ENCODE data around the gene SGSM2. TPM values are rescaled to one million over a fixed set of nuclear protein-coding genes. Genes with fewer than 3 reads are reported as not detected.

Gene SGSM2
- total and polyA plus RNA-seq, 8 donors = 17.6 to 153 (median 28.1) TPM

GRCh38 chr17:2357237-2357636, 19.9 kb downstream of the SGSM2 start:
- no peak for FAIRE-seq
- WGBS, 2 donors = 93 to 98% methylated on average over 4 of the region's 4 CpGs
- Histone ChIP-seq H3K9me3 (no peaks in the 10 kb centered on the region), H3K27ac (no peak overlapping the region), H3K27me3 (no peaks in the 10 kb centered on the region), H3K4me3 (no peak overlapping the region), H3K36me3 (no peaks in the 10 kb centered on the region), H3K4me1 (no peaks in the 10 kb centered on the region)
- TF ChIP-seq, protein P1, sequence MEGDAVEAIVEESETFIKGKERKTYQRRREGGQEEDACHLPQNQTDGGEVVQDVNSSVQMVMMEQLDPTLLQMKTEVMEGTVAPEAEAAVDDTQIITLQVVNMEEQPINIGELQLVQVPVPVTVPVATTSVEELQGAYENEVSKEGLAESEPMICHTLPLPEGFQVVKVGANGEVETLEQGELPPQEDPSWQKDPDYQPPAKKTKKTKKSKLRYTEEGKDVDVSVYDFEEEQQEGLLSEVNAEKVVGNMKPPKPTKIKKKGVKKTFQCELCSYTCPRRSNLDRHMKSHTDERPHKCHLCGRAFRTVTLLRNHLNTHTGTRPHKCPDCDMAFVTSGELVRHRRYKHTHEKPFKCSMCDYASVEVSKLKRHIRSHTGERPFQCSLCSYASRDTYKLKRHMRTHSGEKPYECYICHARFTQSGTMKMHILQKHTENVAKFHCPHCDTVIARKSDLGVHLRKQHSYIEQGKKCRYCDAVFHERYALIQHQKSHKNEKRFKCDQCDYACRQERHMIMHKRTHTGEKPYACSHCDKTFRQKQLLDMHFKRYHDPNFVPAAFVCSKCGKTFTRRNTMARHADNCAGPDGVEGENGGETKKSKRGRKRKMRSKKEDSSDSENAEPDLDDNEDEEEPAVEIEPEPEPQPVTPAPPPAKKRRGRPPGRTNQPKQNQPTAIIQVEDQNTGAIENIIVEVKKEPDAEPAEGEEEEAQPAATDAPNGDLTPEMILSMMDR (IDR thresholded peaks at IDR 0.05) = no peak
- no peak for ATAC-seq
- DNase-seq = peak in 1 of 6 donors; percentile 2
- intact Hi-C loops (cut with DNase I) = no loop called here

GRCh38 chr17:2357931-2358434, 20.7 kb downstream of the SGSM2 start:
- no peak for FAIRE-seq
- 89 to 96% methylated on average over 10 of the region's 10 CpGs for WGBS, 2 donors

GRCh38 chr17:2361010-2361760, 23.9 kb downstream of the SGSM2 start:
- TF ChIP-seq, protein P1 (IDR thresholded peaks at IDR 0.05) = no peak
- no peaks in the 10 kb centered on the region for H3K9me3 ChIP-seq
- 66 to 75% methylated on average over 17 to 21 of the region's 21 CpGs for WGBS, 2 donors
- H3K36me3 ChIP-seq = peaks cover 0 to 8% (median 0%) of the 10 kb centered on the region in 3 donors
- no peaks in the 10 kb centered on the region for H3K27me3 ChIP-seq
- FAIRE-seq (no peak), DNase-seq (no peak), ATAC-seq (peak; percentile 3 to 40 (median 14))
- no peaks in the 10 kb centered on the region for H3K4me1 ChIP-seq
- H3K4me3 ChIP-seq = no peak overlapping the region
- no peak overlapping the region for H3K27ac ChIP-seq
- intact Hi-C loops (cut with DNase I) = no loop called here

More at GRCh38 chr17:2357931-2358434, 20.7 kb downstream of the SGSM2 start:
- intact Hi-C loops (cut with DNase I) = no loop called here
- TF ChIP-seq, protein P1 (IDR thresholded peaks at IDR 0.05) = no peak
- Histone ChIP-seq H3K4me3 (no peak overlapping the region), H3K9me3 (no peaks in the 10 kb centered on the region), H3K27ac (no peak overlapping the region), H3K36me3 (peaks cover 0 to 4% (median 0%) of the 10 kb centered on the region in 3 donors), H3K4me1 (no peaks in the 10 kb centered on the region), H3K27me3 (no peaks in the 10 kb centered on the region)
- DNase-seq (peak in 1 of 6 donors; percentile 11), ATAC-seq (no peak)

DNA sequence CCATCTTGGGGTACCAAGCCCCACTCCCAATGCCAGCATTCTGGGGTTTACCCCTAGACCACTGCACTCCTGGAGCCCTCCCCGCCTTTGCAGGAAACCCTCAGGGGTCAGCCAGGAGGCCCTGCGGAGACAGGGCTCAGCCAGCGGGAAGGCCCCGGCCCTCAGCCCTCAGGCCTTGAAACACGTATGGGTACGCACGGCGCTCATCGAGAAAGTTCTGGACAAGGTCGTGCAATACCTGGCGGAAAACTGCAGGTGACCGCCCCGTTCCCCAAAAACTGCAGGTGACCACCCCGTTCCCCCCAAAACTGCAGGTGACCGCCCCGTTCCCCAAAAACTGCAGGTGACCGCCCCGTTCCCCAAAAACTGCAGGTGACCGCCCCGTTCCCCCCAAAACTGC, 24.7 kb downstream of the SGSM2 start:
- 96 to 97% methylated on average over 20 of the region's 20 CpGs for WGBS, 2 donors
- Histone ChIP-seq H3K36me3 (peaks cover 0 to 8% (median 0%) of the 10 kb centered on the region in 3 donors), H3K4me1 (no peaks in the 10 kb centered on the region), H3K9me3 (no peaks in the 10 kb centered on the region), H3K27me3 (no peaks in the 10 kb centered on the region), H3K4me3 (no peak overlapping the region), H3K27ac (no peak overlapping the region)
- intact Hi-C loops (cut with DNase I) = no loop called here
- TF ChIP-seq, protein P1 (IDR thresholded peaks at IDR 0.05) = no peak
- DNase-seq = peak in 1 of 6 donors; percentile 58
- FAIRE-seq = no peak
- no peak for ATAC-seq

DNA sequence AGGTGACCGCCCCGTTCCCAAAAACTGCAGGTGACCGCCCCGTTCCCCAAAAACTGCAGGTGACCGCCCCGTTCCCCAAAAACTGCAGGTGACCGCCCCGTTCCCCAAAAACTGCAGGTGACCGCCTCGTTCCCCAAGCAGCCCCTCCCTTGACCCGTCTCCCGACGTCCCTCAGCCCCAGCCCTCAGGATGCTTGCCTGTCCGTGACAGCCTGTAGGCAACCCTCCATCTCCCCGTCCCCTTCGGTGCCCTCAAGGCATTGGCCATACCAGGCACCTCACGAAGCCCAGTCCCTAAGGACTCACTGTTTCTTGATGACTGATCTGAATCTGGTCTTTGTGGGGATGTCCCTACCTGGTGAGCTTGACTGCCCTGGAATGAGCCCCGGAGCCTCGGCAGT, 25.1 kb downstream of the SGSM2 start:
- no peaks in the 10 kb centered on the region for H3K4me1 ChIP-seq
- H3K27me3 ChIP-seq = no peaks in the 10 kb centered on the region
- no peak overlapping the region for H3K27ac ChIP-seq
- no peak overlapping the region for H3K4me3 ChIP-seq
- WGBS, 2 donors = 96 to 98% methylated on average over 19 of the region's 19 CpGs
- ATAC-seq (no peak), FAIRE-seq (no peak), DNase-seq (peak in 1 of 6 donors; percentile 66)
- no peaks in the 10 kb centered on the region for H3K9me3 ChIP-seq
- H3K36me3 ChIP-seq = peaks cover 0 to 8% (median 0%) of the 10 kb centered on the region in 3 donors
- intact Hi-C loops (cut with DNase I) = no loop called here
- TF ChIP-seq, protein P1 (IDR thresholded peaks at IDR 0.05) = no peak
